ENCODE results near the gene ASB4.

The ASB4 gene

GRCh38 chr7:95525503-95525902 is 39.8 kb downstream of the ASB4 start:
- no peak overlapping the region for H3K27ac ChIP-seq (ENCODE audit: low read depth in 2 of 2, low read length in 2 of 2)
- H3K9ac ChIP-seq (ENCODE audit: low read depth in 1 of 2, low read length in 2 of 2) = no peak overlapping the region

GRCh38 chr7:95526128-95526738 is 40.5 kb downstream of the ASB4 start:
- no peaks in the 10 kb centered on the region for H3K9me3 ChIP-seq (ENCODE audit: control insufficient read depth in 2 of 2, low read length in 2 of 2)
- H3K27ac ChIP-seq (ENCODE audit: low read depth in 2 of 2, low read length in 2 of 2) = no peak overlapping the region
- no peaks in the 10 kb centered on the region for H3K36me3 ChIP-seq (ENCODE audit: control insufficient read depth in 2 of 2, insufficient read depth in 2 of 2, low read length in 2 of 2)
- H3K27me3 ChIP-seq (ENCODE audit: control insufficient read depth in 2 of 2, insufficient read depth in 2 of 2, low read length in 2 of 2) = no peaks in the 10 kb centered on the region
- no peak overlapping the region for H3K4me3 ChIP-seq (ENCODE audit: low read length in 2 of 2)
- H3K9ac ChIP-seq (ENCODE audit: low read depth in 1 of 2, low read length in 2 of 2) = no peak overlapping the region
- peaks cover 0 to 15% of the 10 kb centered on the region in 2 donors for H3K4me1 ChIP-seq (ENCODE audit: control insufficient read depth in 2 of 2, insufficient read depth in 2 of 2, low read length in 2 of 2)

More at GRCh38 chr7:95525503-95525902, 39.8 kb downstream of the ASB4 start:
- H3K4me3 ChIP-seq (ENCODE audit: low read length in 2 of 2) = no peak overlapping the region
- H3K27me3 ChIP-seq (ENCODE audit: control insufficient read depth in 2 of 2, insufficient read depth in 2 of 2, low read length in 2 of 2) = no peaks in the 10 kb centered on the region
- H3K36me3 ChIP-seq (ENCODE audit: control insufficient read depth in 2 of 2, insufficient read depth in 2 of 2, low read length in 2 of 2) = no peaks in the 10 kb centered on the region
- H3K4me1 ChIP-seq (ENCODE audit: control insufficient read depth in 2 of 2, insufficient read depth in 2 of 2, low read length in 2 of 2) = peaks cover 0 to 15% of the 10 kb centered on the region in 2 donors
- no peaks in the 10 kb centered on the region for H3K9me3 ChIP-seq (ENCODE audit: control insufficient read depth in 2 of 2, low read length in 2 of 2)

GRCh38 chr7:95527033-95527775 is 41.5 kb downstream of the ASB4 start:
- H3K9me3 ChIP-seq (ENCODE audit: control insufficient read depth in 2 of 2, low read length in 2 of 2) = no peaks in the 10 kb centered on the region
- H3K4me1 ChIP-seq (ENCODE audit: control insufficient read depth in 2 of 2, insufficient read depth in 2 of 2, low read length in 2 of 2) = peaks cover 0 to 15% of the 10 kb centered on the region in 2 donors
- no peak overlapping the region for H3K27ac ChIP-seq (ENCODE audit: low read depth in 2 of 2, low read length in 2 of 2)
- H3K27me3 ChIP-seq (ENCODE audit: control insufficient read depth in 2 of 2, insufficient read depth in 2 of 2, low read length in 2 of 2) = no peaks in the 10 kb centered on the region
- H3K4me3 ChIP-seq (ENCODE audit: low read length in 2 of 2) = no peak overlapping the region
- no peak overlapping the region for H3K9ac ChIP-seq (ENCODE audit: low read depth in 1 of 2, low read length in 2 of 2)
- H3K36me3 ChIP-seq (ENCODE audit: control insufficient read depth in 2 of 2, insufficient read depth in 2 of 2, low read length in 2 of 2) = no peaks in the 10 kb centered on the region

GRCh38 chr7:95527776-95528250 is 42.1 kb downstream of the ASB4 start:
- H3K36me3 ChIP-seq (ENCODE audit: control insufficient read depth in 2 of 2, insufficient read depth in 2 of 2, low read length in 2 of 2) = no peaks in the 10 kb centered on the region
- H3K9ac ChIP-seq (ENCODE audit: low read depth in 1 of 2, low read length in 2 of 2) = no peak overlapping the region
- H3K9me3 ChIP-seq (ENCODE audit: control insufficient read depth in 2 of 2, low read length in 2 of 2) = no peaks in the 10 kb centered on the region
- H3K4me1 ChIP-seq (ENCODE audit: control insufficient read depth in 2 of 2, insufficient read depth in 2 of 2, low read length in 2 of 2) = peaks cover 0 to 15% of the 10 kb centered on the region in 2 donors
- no peak overlapping the region for H3K27ac ChIP-seq (ENCODE audit: low read depth in 2 of 2, low read length in 2 of 2)
- no peaks in the 10 kb centered on the region for H3K27me3 ChIP-seq (ENCODE audit: control insufficient read depth in 2 of 2, insufficient read depth in 2 of 2, low read length in 2 of 2)
- no peak overlapping the region for H3K4me3 ChIP-seq (ENCODE audit: low read length in 2 of 2)

- Histone ChIP-seq H3K27me3 (ENCODE audit: control insufficient read depth in 2 of 2, insufficient read depth in 2 of 2, low read length in 2 of 2) (no peaks in the 10 kb centered on the region), H3K27ac (ENCODE audit: low read depth in 2 of 2, low read length in 2 of 2) (no peak overlapping the region), H3K4me1 (ENCODE audit: control insufficient read depth in 2 of 2, insufficient read depth in 2 of 2, low read length in 2 of 2) (peaks cover 0 to 15% of the 10 kb centered on the region in 2 donors), H3K9ac (ENCODE audit: low read depth in 1 of 2, low read length in 2 of 2) (no peak overlapping the region), H3K4me3 (ENCODE audit: low read length in 2 of 2) (no peak overlapping the region), H3K9me3 (ENCODE audit: control insufficient read depth in 2 of 2, low read length in 2 of 2) (no peaks in the 10 kb centered on the region), H3K36me3 (ENCODE audit: control insufficient read depth in 2 of 2, insufficient read depth in 2 of 2, low read length in 2 of 2) (no peaks in the 10 kb centered on the region)
Observed at GRCh38 chr7:95529701-95530100, 44.0 kb downstream of the ASB4 start.

GRCh38 chr7:95530881-95531280 is 45.1 kb downstream of the ASB4 start:
- Histone ChIP-seq H3K4me1 (ENCODE audit: control insufficient read depth in 2 of 2, insufficient read depth in 2 of 2, low read length in 2 of 2) (peaks cover 0 to 8% of the 10 kb centered on the region in 2 donors), H3K27ac (ENCODE audit: low read depth in 2 of 2, low read length in 2 of 2) (no peak overlapping the region), H3K9me3 (ENCODE audit: control insufficient read depth in 2 of 2, low read length in 2 of 2) (no peaks in the 10 kb centered on the region), H3K27me3 (ENCODE audit: control insufficient read depth in 2 of 2, insufficient read depth in 2 of 2, low read length in 2 of 2) (no peaks in the 10 kb centered on the region), H3K4me3 (ENCODE audit: low read length in 2 of 2) (no peak overlapping the region), H3K9ac (ENCODE audit: low read depth in 1 of 2, low read length in 2 of 2) (no peak overlapping the region), H3K36me3 (ENCODE audit: control insufficient read depth in 2 of 2, insufficient read depth in 2 of 2, low read length in 2 of 2) (no peaks in the 10 kb centered on the region)

GRCh38 chr7:95531605-95532219 is 46.0 kb downstream of the ASB4 start:
- Histone ChIP-seq H3K4me1 (ENCODE audit: control insufficient read depth in 2 of 2, insufficient read depth in 2 of 2, low read length in 2 of 2) (peaks cover 0 to 2% of the 10 kb centered on the region in 2 donors), H3K27me3 (ENCODE audit: control insufficient read depth in 2 of 2, insufficient read depth in 2 of 2, low read length in 2 of 2) (no peaks in the 10 kb centered on the region), H3K36me3 (ENCODE audit: control insufficient read depth in 2 of 2, insufficient read depth in 2 of 2, low read length in 2 of 2) (no peaks in the 10 kb centered on the region), H3K27ac (ENCODE audit: low read depth in 2 of 2, low read length in 2 of 2) (no peak overlapping the region), H3K9me3 (ENCODE audit: control insufficient read depth in 2 of 2, low read length in 2 of 2) (no peaks in the 10 kb centered on the region), H3K9ac (ENCODE audit: low read depth in 1 of 2, low read length in 2 of 2) (no peak overlapping the region), H3K4me3 (ENCODE audit: low read length in 2 of 2) (no peak overlapping the region)

GRCh38 chr7:95534796-95535195 is 49.1 kb downstream of the ASB4 start:
- Histone ChIP-seq H3K27ac (ENCODE audit: low read depth in 2 of 2, low read length in 2 of 2) (no peak overlapping the region), H3K27me3 (ENCODE audit: control insufficient read depth in 2 of 2, insufficient read depth in 2 of 2, low read length in 2 of 2) (no peaks in the 10 kb centered on the region)

GRCh38 chr7:95535662-95536061 is 49.9 kb downstream of the ASB4 start:
- Histone ChIP-seq H3K27ac (ENCODE audit: low read depth in 2 of 2, low read length in 2 of 2) (no peak overlapping the region), H3K9ac (ENCODE audit: low read depth in 1 of 2, low read length in 2 of 2) (no peak overlapping the region), H3K4me1 (ENCODE audit: control insufficient read depth in 2 of 2, insufficient read depth in 2 of 2, low read length in 2 of 2) (no peaks in the 10 kb centered on the region), H3K9me3 (ENCODE audit: control insufficient read depth in 2 of 2, low read length in 2 of 2) (no peaks in the 10 kb centered on the region), H3K27me3 (ENCODE audit: control insufficient read depth in 2 of 2, insufficient read depth in 2 of 2, low read length in 2 of 2) (no peaks in the 10 kb centered on the region), H3K4me3 (ENCODE audit: low read length in 2 of 2) (no peak overlapping the region), H3K36me3 (ENCODE audit: control insufficient read depth in 2 of 2, insufficient read depth in 2 of 2, low read length in 2 of 2) (no peaks in the 10 kb centered on the region)

More at GRCh38 chr7:95534796-95535195, 49.1 kb downstream of the ASB4 start:
- H3K9ac ChIP-seq (ENCODE audit: low read depth in 1 of 2, low read length in 2 of 2) = no peak overlapping the region
- H3K4me3 ChIP-seq (ENCODE audit: low read length in 2 of 2) = no peak overlapping the region
- H3K9me3 ChIP-seq (ENCODE audit: control insufficient read depth in 2 of 2, low read length in 2 of 2) = no peaks in the 10 kb centered on the region
- no peaks in the 10 kb centered on the region for H3K4me1 ChIP-seq (ENCODE audit: control insufficient read depth in 2 of 2, insufficient read depth in 2 of 2, low read length in 2 of 2)
- no peaks in the 10 kb centered on the region for H3K36me3 ChIP-seq (ENCODE audit: control insufficient read depth in 2 of 2, insufficient read depth in 2 of 2, low read length in 2 of 2)

GRCh38 chr7:95536656-95537311 is 51.0 kb downstream of the ASB4 start:
- H3K4me3 ChIP-seq (ENCODE audit: low read length in 2 of 2) = no peak overlapping the region
- no peaks in the 10 kb centered on the region for H3K27me3 ChIP-seq (ENCODE audit: control insufficient read depth in 2 of 2, insufficient read depth in 2 of 2, low read length in 2 of 2)
- H3K4me1 ChIP-seq (ENCODE audit: control insufficient read depth in 2 of 2, insufficient read depth in 2 of 2, low read length in 2 of 2) = no peaks in the 10 kb centered on the region
- no peaks in the 10 kb centered on the region for H3K9me3 ChIP-seq (ENCODE audit: control insufficient read depth in 2 of 2, low read length in 2 of 2)
- H3K9ac ChIP-seq (ENCODE audit: low read depth in 1 of 2, low read length in 2 of 2) = no peak overlapping the region
- no peaks in the 10 kb centered on the region for H3K36me3 ChIP-seq (ENCODE audit: control insufficient read depth in 2 of 2, insufficient read depth in 2 of 2, low read length in 2 of 2)
- H3K27ac ChIP-seq (ENCODE audit: low read depth in 2 of 2, low read length in 2 of 2) = no peak overlapping the region

Data from mucosa of rectum (tissue), 2 donors.